DND-41 (cell line): ENCODE data around the gene ANKRD6.
A peak's percentile ranks its signal among the peaks of the same experiment; 100 is the strongest.

ENCODE experiments used
- ATAC-seq: fragments of 200-7000 bp; cut with Tn5 transposase; 3 replicates; pipeline ENCODE4 v1.9.1; 2021; ENCODE audit warnings: low read depth; ENCODE audit not compliant: insufficient read depth
- DNase-seq: peaks from one replicate; pipeline ENCODE4 v3.0.0-alpha.2; 2020
- H2AFZ ChIP-seq: 2 replicates; pipeline ENCODE4 v1.6.0; 2012; ENCODE audit warnings: low read depth, low read length
- H3K27ac ChIP-seq: 2 replicates; pipeline ENCODE4 v1.5.1; 2012; ENCODE audit warnings: low read length, inconsistent platforms
- H3K27me3 ChIP-seq: fragments of 200-600 bp; sonication (generic); 2 replicates; pipeline ENCODE4 v1.6.0; 2012; ENCODE audit warnings: low read length, mild to moderate bottlenecking, inconsistent platforms; ENCODE audit not compliant: insufficient read depth, poor library complexity
- H3K36me3 ChIP-seq: 2 replicates; pipeline ENCODE4 v1.5.1; 2012; ENCODE audit warnings: low read length, inconsistent platforms; ENCODE audit not compliant: insufficient read depth
- H3K4me1 ChIP-seq: 2 replicates; pipeline ENCODE4 v1.5.1; 2012; ENCODE audit warnings: mild to moderate bottlenecking, low read length; ENCODE audit not compliant: insufficient read depth
- H3K4me2 ChIP-seq: 2 replicates; pipeline ENCODE4 v1.6.0; 2012; ENCODE audit warnings: mild to moderate bottlenecking, moderate library complexity, low read length, inconsistent platforms; ENCODE audit not compliant: insufficient read depth
- H3K4me3 ChIP-seq, 2 experiments: fragments of 200-600 bp in 1 of 2; shearing (Covaris generic) in 1 of 2; 2 replicates each; pipeline ENCODE4 v1.5.1; 2012 to 2016; ENCODE audit warnings: inconsistent platforms in 2 of 2, low read length in 2 of 2, mild to moderate bottlenecking in 2 of 2, low read depth in 1 of 2, moderate library complexity in 1 of 2
- H3K79me2 ChIP-seq: 2 replicates; pipeline ENCODE4 v1.6.0; 2012; ENCODE audit warnings: low read length, inconsistent platforms; ENCODE audit not compliant: insufficient read depth
- H3K9ac ChIP-seq: 2 replicates; pipeline ENCODE4 v1.6.0; 2012; ENCODE audit warnings: low read depth, mild to moderate bottlenecking, inconsistent platforms, low read length, moderate library complexity
- H3K9me3 ChIP-seq: 2 replicates; pipeline ENCODE4 v1.5.1; 2012; ENCODE audit warnings: low read length, moderate library complexity, mild to moderate bottlenecking, inconsistent platforms; ENCODE audit not compliant: insufficient read depth, severe bottlenecking
- H4K20me1 ChIP-seq: 2 replicates; pipeline ENCODE4 v1.6.0; 2012; ENCODE audit warnings: low read length; ENCODE audit not compliant: insufficient read depth
- EZH2 ChIP-seq: IDR thresholded peaks from 3 replicates; pipeline ENCODE4 v1.6.1; 2012; ENCODE audit warnings: borderline replicate concordance, low read depth, mild to moderate bottlenecking, moderate library complexity, low read length, inconsistent platforms; ENCODE audit not compliant: severe bottlenecking
- TF ChIP-seq, protein P1 (sequence below): IDR thresholded peaks from 2 replicates; pipeline ENCODE4 v1.5.1; 2012; ENCODE audit warnings: borderline replicate concordance, low read length, moderate library complexity, mild to moderate bottlenecking; ENCODE audit not compliant: poor library complexity, severe bottlenecking; ENCODE audit errors: extremely low read depth

The ANKRD6 gene

DNA sequence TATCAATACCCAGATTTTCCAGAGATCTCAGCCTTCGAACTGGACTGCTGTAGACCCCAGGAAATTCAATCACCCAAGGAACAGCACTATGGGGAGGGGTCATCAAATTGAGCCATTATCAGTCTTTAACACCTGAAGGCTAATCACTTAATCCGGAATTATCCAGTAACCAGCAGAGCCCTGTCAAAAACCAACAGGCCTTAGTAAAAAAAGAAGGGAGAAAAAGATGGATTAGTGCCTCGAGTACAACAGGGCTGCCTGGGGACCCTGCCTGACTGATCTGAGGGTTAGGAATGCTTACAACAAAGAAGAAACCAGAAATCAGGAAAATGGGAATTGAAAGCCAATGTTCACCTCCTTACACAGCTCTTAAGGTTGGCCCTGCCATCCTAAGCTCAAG lies 28.4 kb upstream of the ANKRD6 start:
- no peak for TF ChIP-seq EZH2
- TF ChIP-seq, protein P1, sequence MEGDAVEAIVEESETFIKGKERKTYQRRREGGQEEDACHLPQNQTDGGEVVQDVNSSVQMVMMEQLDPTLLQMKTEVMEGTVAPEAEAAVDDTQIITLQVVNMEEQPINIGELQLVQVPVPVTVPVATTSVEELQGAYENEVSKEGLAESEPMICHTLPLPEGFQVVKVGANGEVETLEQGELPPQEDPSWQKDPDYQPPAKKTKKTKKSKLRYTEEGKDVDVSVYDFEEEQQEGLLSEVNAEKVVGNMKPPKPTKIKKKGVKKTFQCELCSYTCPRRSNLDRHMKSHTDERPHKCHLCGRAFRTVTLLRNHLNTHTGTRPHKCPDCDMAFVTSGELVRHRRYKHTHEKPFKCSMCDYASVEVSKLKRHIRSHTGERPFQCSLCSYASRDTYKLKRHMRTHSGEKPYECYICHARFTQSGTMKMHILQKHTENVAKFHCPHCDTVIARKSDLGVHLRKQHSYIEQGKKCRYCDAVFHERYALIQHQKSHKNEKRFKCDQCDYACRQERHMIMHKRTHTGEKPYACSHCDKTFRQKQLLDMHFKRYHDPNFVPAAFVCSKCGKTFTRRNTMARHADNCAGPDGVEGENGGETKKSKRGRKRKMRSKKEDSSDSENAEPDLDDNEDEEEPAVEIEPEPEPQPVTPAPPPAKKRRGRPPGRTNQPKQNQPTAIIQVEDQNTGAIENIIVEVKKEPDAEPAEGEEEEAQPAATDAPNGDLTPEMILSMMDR = no peak
- Histone ChIP-seq H3K27me3 (no peaks in the 10 kb centered on the region), H4K20me1 (peaks cover 85% of the 10 kb centered on the region), H3K4me3 (no peak overlapping the region), H3K4me2 (no peak overlapping the region), H2AFZ (no peak overlapping the region), H3K79me2 (peaks cover 98% of the 10 kb centered on the region), H3K27ac (peak overlapping the region; percentile 30; the same call in 1 of the 2 replicates), H3K4me1 (peaks cover 19% of the 10 kb centered on the region), H3K9ac (no peak overlapping the region), H3K9me3 (no peaks in the 10 kb centered on the region), H3K36me3 (0 out of 2 replicates have a peak, but pooled peaks cover 4% of the 10 kb centered on the region)
- DNase-seq = no peak
- no peak for ATAC-seq

GRCh38 chr6:89406141-89406540 lies 26.8 kb upstream of the ANKRD6 start:
- ATAC-seq (no peak), DNase-seq (no peak)
- no peak overlapping the region for H2AFZ ChIP-seq
- H3K79me2 ChIP-seq = peaks cover 98% of the 10 kb centered on the region
- no peak overlapping the region for H3K4me3 ChIP-seq
- H3K27me3 ChIP-seq = no peaks in the 10 kb centered on the region
- no peak for TF ChIP-seq EZH2
- TF ChIP-seq, protein P1 = no peak
- peaks cover 4% of the 10 kb centered on the region; the same call in 1 of the 2 replicates for H3K36me3 ChIP-seq
- peaks cover 35% of the 10 kb centered on the region for H3K4me1 ChIP-seq
- peaks cover 89% of the 10 kb centered on the region for H4K20me1 ChIP-seq
- H3K9ac ChIP-seq = no peak overlapping the region
- peak overlapping the region; percentile 49; the same call in 1 of the 2 replicates for H3K4me2 ChIP-seq
- 0 out of 2 replicates have a peak overlapping the region, but pooled peaks have one; percentile 0 for H3K27ac ChIP-seq
- no peaks in the 10 kb centered on the region for H3K9me3 ChIP-seq

DNA sequence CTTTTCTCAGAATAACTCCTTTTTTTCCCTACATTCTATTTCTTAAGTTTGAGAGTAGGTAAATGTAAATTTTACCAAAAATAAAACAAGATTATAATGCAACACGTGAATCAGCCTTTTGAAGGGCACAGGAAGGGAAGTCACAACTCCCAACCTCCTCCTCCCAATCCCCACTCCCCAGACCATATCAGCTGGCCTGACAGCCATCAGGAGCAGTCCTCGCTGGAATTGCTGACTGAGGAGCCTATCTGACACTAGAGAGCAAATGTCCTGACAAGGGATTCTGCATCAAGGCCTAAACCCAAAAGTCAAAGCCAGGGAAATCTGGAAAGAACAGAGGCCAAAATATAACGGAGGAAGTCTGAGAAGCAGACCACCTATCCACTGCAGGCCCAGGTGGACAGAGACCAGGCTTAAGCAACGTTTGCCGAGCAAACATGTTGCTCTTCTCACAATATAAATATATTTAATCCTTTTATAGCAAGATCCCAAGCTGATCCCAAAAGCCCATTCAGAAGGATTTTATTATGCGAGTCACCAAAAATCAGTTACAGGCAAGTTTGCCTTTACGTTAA lies 23.4 kb upstream of the ANKRD6 start:
- Histone ChIP-seq H3K4me3 (peak overlapping the region in 1 of 2 experiments; percentile 91; a peak in 2 of 4 replicates), H3K27me3 (no peaks in the 10 kb centered on the region), H4K20me1 (peaks cover 62% of the 10 kb centered on the region), H3K79me2 (peaks cover 77% of the 10 kb centered on the region), H2AFZ (no peak overlapping the region), H3K9me3 (no peaks in the 10 kb centered on the region), H3K36me3 (no peaks in the 10 kb centered on the region; the same call in 1 of the 2 replicates), H3K4me1 (peaks cover 50% of the 10 kb centered on the region), H3K9ac (peak overlapping the region; percentile 96), H3K27ac (peak overlapping the region; percentile 52; the same call in 1 of the 2 replicates), H3K4me2 (peak overlapping the region; percentile 84)
- no peak for TF ChIP-seq EZH2
- TF ChIP-seq, protein P1 = no peak
- DNase-seq = no peak
- ATAC-seq = no peak

DNA sequence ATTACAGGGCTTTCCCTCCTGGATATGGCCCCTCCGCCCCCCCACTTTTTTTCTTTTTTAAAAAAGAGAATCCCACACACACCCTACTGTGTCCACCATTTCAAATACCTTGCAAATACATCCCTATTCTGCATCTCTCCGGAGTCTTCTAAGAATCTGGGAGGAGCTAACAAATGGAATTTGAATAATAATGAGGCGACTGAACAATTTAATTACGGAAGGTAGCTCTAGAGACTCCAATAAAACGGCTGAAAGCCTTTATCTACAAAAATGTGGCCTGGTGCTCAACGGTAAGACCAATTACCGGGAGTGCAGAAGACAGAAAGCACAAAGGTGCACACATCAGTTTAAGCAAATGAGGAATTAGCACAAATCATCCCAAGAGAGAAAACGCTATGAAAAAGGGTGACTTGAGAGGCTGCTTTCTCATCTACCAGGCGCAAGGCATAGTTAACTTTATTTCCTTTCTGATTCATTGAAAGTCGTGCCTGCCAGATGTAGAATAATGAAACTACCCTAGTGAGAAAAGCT lies 22.7 kb upstream of the ANKRD6 start:
- no peak for TF ChIP-seq EZH2
- TF ChIP-seq, protein P1 = no peak
- peak overlapping the region; percentile 96 for H3K9ac ChIP-seq
- peak overlapping the region; percentile 89; the same call in 1 of the 2 replicates for H3K27ac ChIP-seq
- peak overlapping the region; percentile 89 to 91 for H3K4me3 ChIP-seq
- peak overlapping the region; percentile 84 for H3K4me2 ChIP-seq
- H3K9me3 ChIP-seq = no peaks in the 10 kb centered on the region
- peaks cover 50% of the 10 kb centered on the region for H3K4me1 ChIP-seq
- ATAC-seq (no peak), DNase-seq (no peak)
- H2AFZ ChIP-seq = no peak overlapping the region
- H3K27me3 ChIP-seq = no peaks in the 10 kb centered on the region
- no peaks in the 10 kb centered on the region; the same call in 1 of the 2 replicates for H3K36me3 ChIP-seq
- H4K20me1 ChIP-seq = peaks cover 56% of the 10 kb centered on the region
- peaks cover 70% of the 10 kb centered on the region for H3K79me2 ChIP-seq
